Smooth muscle cell (in vitro differentiated cells): Measurements from ENCODE around the gene FMN1. TPM values are rescaled to one million over a fixed set of nuclear protein-coding genes. Genes with fewer than 3 reads are reported as not detected.
A peak's percentile ranks its signal among the peaks of the same experiment; 100 is the strongest.

Experiments
- DNase-seq: peaks from one replicate; lab custom pipeline; 2025; ENCODE audit not compliant: unreplicated experiment; lab: John Stamatoyannopoulos, UW
- H2AFZ ChIP-seq: fragments of 200-600 bp; sonication (generic); 2 replicates; pipeline ENCODE4 v1.6.0; 2016; ENCODE audit warnings: antibody characterized with exemption, low read depth, mild to moderate bottlenecking
- H3F3A ChIP-seq: fragments of 200-600 bp; sonication (generic); 2 replicates; pipeline ENCODE4 v1.6.0; 2017; ENCODE audit warnings: antibody characterized with exemption, low read depth
- H3K27ac ChIP-seq: fragments of 200-600 bp; sonication (generic); 2 replicates; pipeline ENCODE4 v1.5.1; 2016; ENCODE audit warnings: low read depth, mild to moderate bottlenecking
- H3K27me3 ChIP-seq: fragments of 200-600 bp; sonication (generic); 2 replicates; pipeline ENCODE4 v1.6.1; 2016; ENCODE audit warnings: low read depth, mild to moderate bottlenecking
- H3K36me3 ChIP-seq: fragments of 200-600 bp; sonication (generic); 2 replicates; pipeline ENCODE4 v1.5.1; 2016; ENCODE audit warnings: low read depth
- H3K4me1 ChIP-seq: fragments of 200-600 bp; sonication (generic); 2 replicates; pipeline ENCODE4 v1.5.1; 2016; ENCODE audit warnings: low read depth
- H3K4me2 ChIP-seq: fragments of 200-600 bp; sonication (generic); 2 replicates; pipeline ENCODE4 v1.6.0; 2016; ENCODE audit warnings: mild to moderate bottlenecking
- H3K4me3 ChIP-seq: fragments of 200-600 bp; sonication (generic); 2 replicates; pipeline ENCODE4 v1.5.1; 2016; ENCODE audit warnings: mild to moderate bottlenecking
- H3K79me2 ChIP-seq: fragments of 200-600 bp; sonication (generic); 2 replicates; pipeline ENCODE4 v1.6.0; 2016; ENCODE audit warnings: low read depth, mild to moderate bottlenecking
- H3K9ac ChIP-seq: fragments of 200-600 bp; sonication (generic); 2 replicates; pipeline ENCODE4 v1.6.0; 2016; ENCODE audit warnings: low read depth
- H3K9me3 ChIP-seq: fragments of 200-600 bp; sonication (generic); replicated peaks from 2 replicates; pipeline ENCODE4 v1.5.1; 2016; ENCODE audit warnings: low read depth
- H4K20me1 ChIP-seq: fragments of 200-600 bp; sonication (generic); 2 replicates; pipeline ENCODE4 v1.6.0; 2016; ENCODE audit warnings: low read depth
- WGBS: methylation state at CpG from one replicate; pipeline ENCODE4 v1.1.7; 2016; ENCODE audit warnings: low lambda C conversion rate; 5-methylcytosine and 5-hydroxymethylcytosine counted together
- polyA plus RNA-seq: library from polyadenylated mRNA; unstranded; fragments of >200 nt; fragmentation: Nextera tagmentation; extraction: Ambion mirVana; gene quantifications from 2 replicates; pipeline ENCODE4 v1.2.1, GENCODE V29; 2016
- total RNA-seq: library from RNA; depleted of rRNA; stranded (reverse); fragments of >200 nt; gene quantifications from 2 replicates; pipeline ENCODE4 v1.2.3, GENCODE V29; 2014
- TF ChIP-seq, protein P1 (sequence below): fragments of 200-600 bp; sonication (generic); IDR thresholded peaks from 2 replicates; pipeline ENCODE4 v1.5.1; 2017; ENCODE audit warnings: borderline replicate concordance, mild to moderate bottlenecking, antibody characterized with exemption; ENCODE audit not compliant: insufficient read depth, poor library complexity, severe bottlenecking

FMN1 gene
- total and polyA plus RNA-seq, 2 experiments from 2014 or later, result 0.08 to 4.0 TPM

GRCh38 chr15:33152502-33153109, 41.9 kb downstream of the FMN1 start:
- H3K4me1 ChIP-seq, result peaks cover 11% of the 10 kb centered on the region
- H3F3A ChIP-seq, result no peaks in the 10 kb centered on the region

DNA sequence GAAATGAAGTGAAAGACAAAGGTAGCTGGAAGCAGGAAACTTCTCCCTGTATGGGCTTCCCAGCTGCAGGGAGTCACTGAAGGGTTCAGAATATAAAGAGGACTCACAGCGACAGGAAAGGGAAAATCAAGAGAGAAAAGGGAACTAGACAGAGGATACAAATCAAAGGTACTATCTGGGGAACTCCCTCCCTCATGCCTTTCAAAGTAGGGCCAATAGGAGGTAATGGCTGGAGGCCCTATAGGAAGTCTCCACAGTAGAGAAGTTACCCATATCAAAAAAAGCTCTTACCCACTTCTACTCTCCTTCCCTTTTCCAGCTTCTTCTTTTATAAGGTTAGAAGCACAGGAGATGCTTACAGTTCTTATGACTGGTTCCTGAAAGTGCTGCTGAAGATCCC, 43.5 kb downstream of the FMN1 start:
- no peak overlapping the region for H3K9ac ChIP-seq
- H3K9me3 ChIP-seq, result no peaks in the 10 kb centered on the region
- no peak for DNase-seq
- no peak overlapping the region for H3K4me2 ChIP-seq
- H4K20me1 ChIP-seq, result no peaks in the 10 kb centered on the region
- H2AFZ ChIP-seq, result no peak overlapping the region
- H3F3A ChIP-seq, result no peaks in the 10 kb centered on the region
- WGBS, result 68% methylated on average over 1 of the region's 1 CpG
- no peak overlapping the region for H3K4me3 ChIP-seq
- H3K4me1 ChIP-seq, result peaks cover 11% of the 10 kb centered on the region
- no peak overlapping the region for H3K27ac ChIP-seq
- TF ChIP-seq, protein P1, sequence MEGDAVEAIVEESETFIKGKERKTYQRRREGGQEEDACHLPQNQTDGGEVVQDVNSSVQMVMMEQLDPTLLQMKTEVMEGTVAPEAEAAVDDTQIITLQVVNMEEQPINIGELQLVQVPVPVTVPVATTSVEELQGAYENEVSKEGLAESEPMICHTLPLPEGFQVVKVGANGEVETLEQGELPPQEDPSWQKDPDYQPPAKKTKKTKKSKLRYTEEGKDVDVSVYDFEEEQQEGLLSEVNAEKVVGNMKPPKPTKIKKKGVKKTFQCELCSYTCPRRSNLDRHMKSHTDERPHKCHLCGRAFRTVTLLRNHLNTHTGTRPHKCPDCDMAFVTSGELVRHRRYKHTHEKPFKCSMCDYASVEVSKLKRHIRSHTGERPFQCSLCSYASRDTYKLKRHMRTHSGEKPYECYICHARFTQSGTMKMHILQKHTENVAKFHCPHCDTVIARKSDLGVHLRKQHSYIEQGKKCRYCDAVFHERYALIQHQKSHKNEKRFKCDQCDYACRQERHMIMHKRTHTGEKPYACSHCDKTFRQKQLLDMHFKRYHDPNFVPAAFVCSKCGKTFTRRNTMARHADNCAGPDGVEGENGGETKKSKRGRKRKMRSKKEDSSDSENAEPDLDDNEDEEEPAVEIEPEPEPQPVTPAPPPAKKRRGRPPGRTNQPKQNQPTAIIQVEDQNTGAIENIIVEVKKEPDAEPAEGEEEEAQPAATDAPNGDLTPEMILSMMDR, result no peak
- no peaks in the 10 kb centered on the region for H3K79me2 ChIP-seq
- H3K36me3 ChIP-seq, result no peaks in the 10 kb centered on the region
- H3K27me3 ChIP-seq, result peaks cover 5% of the 10 kb centered on the region

More at GRCh38 chr15:33152502-33153109, 41.9 kb downstream of the FMN1 start:
- peak overlapping the region; percentile 8 for H3K27ac ChIP-seq
- TF ChIP-seq, protein P1, result no peak
- H2AFZ ChIP-seq, result no peak overlapping the region
- no peaks in the 10 kb centered on the region for H3K36me3 ChIP-seq
- H3K9me3 ChIP-seq, result no peaks in the 10 kb centered on the region
- H3K4me3 ChIP-seq, result no peak overlapping the region
- H4K20me1 ChIP-seq, result no peaks in the 10 kb centered on the region
- H3K79me2 ChIP-seq, result no peaks in the 10 kb centered on the region
- peak overlapping the region; percentile 26 for H3K4me2 ChIP-seq
- no peak overlapping the region for H3K9ac ChIP-seq
- no peak for DNase-seq
- WGBS, result 72% methylated on average over 5 of the region's 5 CpGs
- H3K27me3 ChIP-seq, result peaks cover 5% of the 10 kb centered on the region

- TF ChIP-seq, protein P1, result no peak
- Histone ChIP-seq H3K27ac (no peak overlapping the region), H3K79me2 (no peaks in the 10 kb centered on the region)
These were observed 44.0 kb downstream of the FMN1 start for GRCh38 chr15:33150431-33150941.

DNA sequence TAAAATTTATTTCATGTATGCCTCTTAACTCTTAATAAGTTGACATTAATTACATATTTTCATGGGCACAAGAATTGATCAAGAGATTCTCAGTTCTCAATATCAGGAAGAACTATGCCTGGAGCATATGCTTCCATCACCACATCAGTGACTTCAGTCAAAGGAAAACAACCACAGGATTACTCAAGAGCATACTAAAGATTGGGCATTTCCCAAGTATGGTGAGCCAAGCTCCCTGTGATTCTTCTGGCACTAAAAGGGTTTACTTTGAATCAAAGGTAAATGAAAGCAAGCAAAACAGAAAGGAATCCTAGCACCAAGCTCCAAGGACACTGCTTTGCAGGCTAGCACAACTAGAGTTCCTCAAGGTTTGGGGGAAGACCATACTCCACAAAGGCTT, 44.6 kb downstream of the FMN1 start:
- peaks cover 5% of the 10 kb centered on the region for H3K27me3 ChIP-seq
- no peaks in the 10 kb centered on the region for H3K9me3 ChIP-seq
- DNase-seq, result no peak
- H3K4me3 ChIP-seq, result no peak overlapping the region
- TF ChIP-seq, protein P1, result no peak
- no peaks in the 10 kb centered on the region for H3K36me3 ChIP-seq
- no peak overlapping the region for H3K4me2 ChIP-seq
- H3K79me2 ChIP-seq, result no peaks in the 10 kb centered on the region
- peaks cover 11% of the 10 kb centered on the region for H3K4me1 ChIP-seq
- H3K9ac ChIP-seq, result no peak overlapping the region
- no peaks in the 10 kb centered on the region for H4K20me1 ChIP-seq
- H3K27ac ChIP-seq, result no peak overlapping the region
- no peaks in the 10 kb centered on the region for H3F3A ChIP-seq
- H2AFZ ChIP-seq, result no peak overlapping the region

More at GRCh38 chr15:33150431-33150941, 44.0 kb downstream of the FMN1 start:
- 90% methylated on average over 2 of the region's 2 CpGs for WGBS
- no peaks in the 10 kb centered on the region for H3K9me3 ChIP-seq
- H3K4me2 ChIP-seq, result no peak overlapping the region
- no peaks in the 10 kb centered on the region for H3F3A ChIP-seq
- no peak overlapping the region for H3K4me3 ChIP-seq
- H3K27me3 ChIP-seq, result peaks cover 5% of the 10 kb centered on the region
- H3K9ac ChIP-seq, result no peak overlapping the region
- peaks cover 11% of the 10 kb centered on the region for H3K4me1 ChIP-seq
- no peak overlapping the region for H2AFZ ChIP-seq
- no peaks in the 10 kb centered on the region for H4K20me1 ChIP-seq
- DNase-seq, result no peak
- H3K36me3 ChIP-seq, result no peaks in the 10 kb centered on the region
